Measurements from ENCODE around the gene TNNI3K. TPM values are rescaled to one million over a fixed set of nuclear protein-coding genes. Genes with fewer than 3 reads are reported as not detected.

The TNNI3K gene
- total RNA-seq, 4 donors from 2014 or later, result 0.19 TPM; not detected in 3

- no peak overlapping the region for H3K4me3 ChIP-seq
- no peak for DNase-seq
- no peaks in the 10 kb centered on the region for H3K9me3 ChIP-seq
- H3K27ac ChIP-seq, result no peak overlapping the region
- H3K27me3 ChIP-seq, result no peaks in the 10 kb centered on the region
- intact Hi-C loops (cut with DNase I), result no loop called here
- no peaks in the 10 kb centered on the region for H3K4me1 ChIP-seq
- TF ChIP-seq POLR2A (IDR thresholded peaks at IDR 0.05), result no peak
- TF ChIP-seq, protein P1, sequence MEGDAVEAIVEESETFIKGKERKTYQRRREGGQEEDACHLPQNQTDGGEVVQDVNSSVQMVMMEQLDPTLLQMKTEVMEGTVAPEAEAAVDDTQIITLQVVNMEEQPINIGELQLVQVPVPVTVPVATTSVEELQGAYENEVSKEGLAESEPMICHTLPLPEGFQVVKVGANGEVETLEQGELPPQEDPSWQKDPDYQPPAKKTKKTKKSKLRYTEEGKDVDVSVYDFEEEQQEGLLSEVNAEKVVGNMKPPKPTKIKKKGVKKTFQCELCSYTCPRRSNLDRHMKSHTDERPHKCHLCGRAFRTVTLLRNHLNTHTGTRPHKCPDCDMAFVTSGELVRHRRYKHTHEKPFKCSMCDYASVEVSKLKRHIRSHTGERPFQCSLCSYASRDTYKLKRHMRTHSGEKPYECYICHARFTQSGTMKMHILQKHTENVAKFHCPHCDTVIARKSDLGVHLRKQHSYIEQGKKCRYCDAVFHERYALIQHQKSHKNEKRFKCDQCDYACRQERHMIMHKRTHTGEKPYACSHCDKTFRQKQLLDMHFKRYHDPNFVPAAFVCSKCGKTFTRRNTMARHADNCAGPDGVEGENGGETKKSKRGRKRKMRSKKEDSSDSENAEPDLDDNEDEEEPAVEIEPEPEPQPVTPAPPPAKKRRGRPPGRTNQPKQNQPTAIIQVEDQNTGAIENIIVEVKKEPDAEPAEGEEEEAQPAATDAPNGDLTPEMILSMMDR (IDR thresholded peaks at IDR 0.05), result no peak
- no peaks in the 10 kb centered on the region for H3K36me3 ChIP-seq
Observed at GRCh38 chr1:74419611-74420010, 184.4 kb downstream of the TNNI3K start.

GRCh38 chr1:74420467-74420866 is 185.3 kb downstream of the TNNI3K start:
- 63 to 78% methylated on average over 2 of the region's 2 CpGs for WGBS, 2 donors
- no peak for DNase-seq
- H3K9me3 ChIP-seq, result no peaks in the 10 kb centered on the region
- H3K27me3 ChIP-seq, result no peaks in the 10 kb centered on the region
- intact Hi-C loops (cut with DNase I), result no loop called here
- H3K4me1 ChIP-seq, result no peaks in the 10 kb centered on the region
- H3K27ac ChIP-seq, result no peak overlapping the region
- H3K36me3 ChIP-seq, result no peaks in the 10 kb centered on the region
- TF ChIP-seq POLR2A (IDR thresholded peaks at IDR 0.05), result no peak
- TF ChIP-seq, protein P1 (IDR thresholded peaks at IDR 0.05), result no peak
- H3K4me3 ChIP-seq, result no peak overlapping the region

DNA sequence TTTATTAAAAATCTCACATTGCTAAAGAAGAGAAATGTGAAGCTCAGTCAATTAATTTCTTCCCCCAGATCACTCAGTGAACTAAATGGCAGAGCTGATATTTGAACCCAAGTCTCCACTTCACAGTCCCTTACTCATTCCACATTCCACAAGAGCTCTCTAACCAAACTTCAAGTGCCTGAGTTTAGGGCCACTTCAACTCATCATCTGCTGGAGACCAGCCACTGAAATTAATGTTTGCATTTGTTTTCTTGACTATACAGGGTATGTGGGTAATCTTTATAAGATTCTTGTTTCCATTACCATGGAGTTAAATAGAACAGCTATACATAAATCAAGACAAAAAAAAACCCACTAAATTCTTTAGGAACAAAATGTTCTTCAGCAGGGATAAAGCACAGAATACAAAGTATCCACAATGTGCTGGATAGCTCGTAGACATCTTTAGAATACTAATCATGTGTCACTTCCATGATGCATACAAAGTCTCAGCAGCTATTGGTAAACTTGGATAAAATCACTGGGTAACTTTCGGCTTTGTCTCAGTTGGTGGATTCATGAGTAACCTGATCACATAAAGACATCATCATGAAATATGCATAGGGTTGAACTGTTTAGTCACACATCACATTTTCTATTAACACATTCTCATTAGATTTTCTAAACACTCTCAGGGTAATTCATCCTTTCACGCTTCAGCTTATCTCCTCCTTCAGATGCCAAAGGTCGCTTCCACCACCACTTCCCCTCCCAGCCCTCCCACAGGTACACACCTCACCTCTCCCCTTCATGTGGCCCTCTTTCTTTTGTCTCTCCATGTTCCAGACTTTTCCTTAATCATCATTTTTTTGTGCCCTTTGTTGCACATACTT is 187.5 kb downstream of the TNNI3K start:
- TF ChIP-seq, protein P1 (IDR thresholded peaks at IDR 0.05), result no peak
- no peak for TF ChIP-seq POLR2A (IDR thresholded peaks at IDR 0.05)
- whole genome bisulfite sequencing, 2 donors, result 63 to 66% methylated on average over 4 of the region's 4 CpGs
- H3K4me3 ChIP-seq, result no peak overlapping the region
- no peak for DNase-seq
- intact Hi-C loops (cut with DNase I), result no loop called here
- H3K4me1 ChIP-seq, result no peaks in the 10 kb centered on the region
- H3K36me3 ChIP-seq, result no peaks in the 10 kb centered on the region
- H3K27ac ChIP-seq, result no peak overlapping the region
- no peaks in the 10 kb centered on the region for H3K9me3 ChIP-seq
- H3K27me3 ChIP-seq, result no peaks in the 10 kb centered on the region

DNA sequence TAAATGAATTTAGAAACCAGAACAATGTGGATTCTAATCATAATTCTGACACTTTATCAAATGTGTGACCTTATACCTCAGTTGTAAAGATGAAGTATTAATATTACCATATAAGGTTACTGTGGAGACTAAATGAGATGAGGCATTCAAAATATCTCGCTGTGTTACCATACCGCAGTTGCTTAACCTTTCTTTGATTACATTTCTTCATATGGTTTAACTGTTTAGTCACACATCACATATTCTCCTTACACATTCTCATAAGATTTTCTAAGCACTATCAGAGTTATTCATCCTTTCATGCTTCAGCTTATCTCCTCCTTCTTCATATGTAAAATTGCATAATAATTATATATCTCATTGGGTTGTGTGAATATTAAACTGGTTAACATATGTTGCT is 188.3 kb downstream of the TNNI3K start:
- Histone ChIP-seq H3K27ac (no peak overlapping the region), H3K9me3 (no peaks in the 10 kb centered on the region), H3K36me3 (no peaks in the 10 kb centered on the region), H3K4me3 (no peak overlapping the region), H3K4me1 (no peaks in the 10 kb centered on the region), H3K27me3 (no peaks in the 10 kb centered on the region)
- 88% methylated on average over 2 of the region's 2 CpGs for WGBS, 2 donors
- intact Hi-C loops (cut with DNase I), result no loop called here
- TF ChIP-seq POLR2A (IDR thresholded peaks at IDR 0.05), result no peak
- TF ChIP-seq, protein P1 (IDR thresholded peaks at IDR 0.05), result no peak
- DNase-seq, result no peak

DNA sequence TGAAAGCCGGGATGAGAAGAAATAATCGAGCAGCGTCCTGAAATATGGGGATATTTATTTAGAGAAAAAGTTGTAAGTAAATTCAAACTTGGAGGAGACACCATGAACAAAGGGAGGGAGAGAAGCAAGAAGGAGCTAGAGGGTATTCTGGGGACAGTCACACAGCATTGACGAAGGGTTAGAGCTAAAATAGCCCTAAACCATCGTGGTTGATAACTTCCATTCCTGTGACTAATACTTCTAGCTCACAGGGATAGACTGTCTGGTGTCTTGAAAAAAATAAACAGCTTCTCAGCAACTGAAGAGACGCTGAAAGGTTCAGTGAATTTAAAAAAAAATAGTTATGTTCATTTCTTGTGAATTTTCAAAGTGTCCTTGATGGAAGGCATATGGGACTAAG is 190.5 kb downstream of the TNNI3K start:
- no peaks in the 10 kb centered on the region for H3K27me3 ChIP-seq
- H3K4me1 ChIP-seq, result no peaks in the 10 kb centered on the region
- no peak for DNase-seq
- WGBS, 2 donors, result 59 to 67% methylated on average over 6 of the region's 6 CpGs
- no peaks in the 10 kb centered on the region for H3K9me3 ChIP-seq
- intact Hi-C loops (cut with DNase I), result no loop called here
- H3K36me3 ChIP-seq, result no peaks in the 10 kb centered on the region
- no peak overlapping the region for H3K4me3 ChIP-seq
- no peak overlapping the region for H3K27ac ChIP-seq
- TF ChIP-seq POLR2A (IDR thresholded peaks at IDR 0.05), result no peak
- TF ChIP-seq, protein P1 (IDR thresholded peaks at IDR 0.05), result no peak
